ENCODE measurements around the gene NCF4.

Gene NCF4

GRCh38 chr22:36835903-36836302, 24.9 kb upstream of the NCF4 start:
- in situ Hi-C loops (cut with MboI; ENCODE audit: low sequenced_read_pairs) = no loop called here

GRCh38 chr22:36838119-36839030, 22.4 kb upstream of the NCF4 start:
- in situ Hi-C loops (cut with MboI; ENCODE audit: low sequenced_read_pairs) = no loop called here

- in situ Hi-C loops (cut with MboI; ENCODE audit: low sequenced_read_pairs) = no loop called here
Measured at GRCh38 chr22:36839356-36840073, 21.3 kb upstream of the NCF4 start.

- in situ Hi-C loops (cut with MboI; ENCODE audit: low sequenced_read_pairs) = no loop called here
Measured at GRCh38 chr22:36840106-36840505, 20.7 kb upstream of the NCF4 start.

DNA sequence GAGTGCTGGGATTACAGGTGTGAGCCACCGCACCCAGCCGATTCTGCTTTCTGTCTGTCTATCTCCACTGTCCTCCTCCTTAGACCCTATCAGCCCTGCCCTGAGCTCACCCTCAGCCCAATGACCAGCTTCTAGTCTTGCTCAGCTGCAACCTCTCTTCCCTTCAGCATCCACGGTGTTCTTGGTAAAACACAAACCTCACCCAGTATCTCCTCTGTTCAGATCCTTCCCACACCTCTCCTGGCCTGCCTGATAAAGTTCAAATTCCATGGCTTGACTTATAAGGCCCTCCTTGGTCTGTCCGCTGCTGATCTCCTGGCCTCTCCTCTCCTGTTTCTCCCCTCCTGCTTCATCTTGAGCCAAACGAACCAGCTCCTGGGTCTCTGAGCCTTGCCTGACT, 14.5 kb upstream of the NCF4 start:
- in situ Hi-C loops (cut with MboI; ENCODE audit: low sequenced_read_pairs) = no loop called here

DNA sequence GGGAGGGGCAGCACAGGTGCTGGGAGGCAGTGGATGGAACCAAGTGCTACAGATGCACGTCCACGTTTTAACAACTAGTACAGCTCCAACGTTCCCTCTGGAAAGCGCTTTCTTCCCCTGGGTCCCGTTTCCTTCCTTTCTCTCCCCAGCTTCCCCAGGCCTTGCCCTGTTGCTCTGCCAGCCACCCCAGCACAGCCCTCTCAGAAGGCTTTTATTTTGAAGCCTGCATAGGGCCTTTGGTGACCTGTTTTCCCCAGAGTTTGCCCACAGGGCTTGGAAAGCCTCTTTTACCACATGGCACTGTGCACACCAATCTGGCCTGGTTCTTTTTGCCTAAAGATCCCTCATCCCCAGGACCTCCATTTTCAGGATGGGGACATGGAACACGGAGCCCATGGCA, 13.9 kb upstream of the NCF4 start:
- in situ Hi-C loops (cut with MboI; ENCODE audit: low sequenced_read_pairs) = no loop called here

DNA sequence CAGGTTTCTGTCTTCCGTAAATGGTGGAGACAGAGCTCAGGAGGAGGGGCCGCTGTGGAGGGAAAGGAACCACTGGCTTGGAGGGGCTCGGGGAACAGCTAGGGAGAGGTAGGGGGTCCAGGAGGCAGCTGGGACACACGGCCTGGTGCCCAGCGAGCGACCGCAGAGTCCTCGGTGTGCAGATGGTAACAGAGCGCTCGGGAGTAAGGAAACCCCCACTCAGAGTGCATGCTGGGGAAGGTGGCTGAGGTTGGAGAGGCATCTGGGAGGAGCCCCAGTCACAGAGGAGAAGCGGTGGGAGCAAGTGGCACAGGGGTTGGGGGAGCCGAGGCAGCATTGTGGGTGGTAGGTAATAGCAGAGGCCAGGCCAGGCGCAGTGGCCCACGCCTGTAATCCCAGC, 10.8 kb upstream of the NCF4 start:
- in situ Hi-C loops (cut with MboI; ENCODE audit: low sequenced_read_pairs) = no loop called here

- in situ Hi-C loops (cut with MboI; ENCODE audit: low sequenced_read_pairs) = no loop called here
Measured at GRCh38 chr22:36850682-36851081, 10.1 kb upstream of the NCF4 start.

GRCh38 chr22:36852056-36852973, 8.5 kb upstream of the NCF4 start:
- in situ Hi-C loops (cut with MboI; ENCODE audit: low sequenced_read_pairs) = no loop called here

DNA sequence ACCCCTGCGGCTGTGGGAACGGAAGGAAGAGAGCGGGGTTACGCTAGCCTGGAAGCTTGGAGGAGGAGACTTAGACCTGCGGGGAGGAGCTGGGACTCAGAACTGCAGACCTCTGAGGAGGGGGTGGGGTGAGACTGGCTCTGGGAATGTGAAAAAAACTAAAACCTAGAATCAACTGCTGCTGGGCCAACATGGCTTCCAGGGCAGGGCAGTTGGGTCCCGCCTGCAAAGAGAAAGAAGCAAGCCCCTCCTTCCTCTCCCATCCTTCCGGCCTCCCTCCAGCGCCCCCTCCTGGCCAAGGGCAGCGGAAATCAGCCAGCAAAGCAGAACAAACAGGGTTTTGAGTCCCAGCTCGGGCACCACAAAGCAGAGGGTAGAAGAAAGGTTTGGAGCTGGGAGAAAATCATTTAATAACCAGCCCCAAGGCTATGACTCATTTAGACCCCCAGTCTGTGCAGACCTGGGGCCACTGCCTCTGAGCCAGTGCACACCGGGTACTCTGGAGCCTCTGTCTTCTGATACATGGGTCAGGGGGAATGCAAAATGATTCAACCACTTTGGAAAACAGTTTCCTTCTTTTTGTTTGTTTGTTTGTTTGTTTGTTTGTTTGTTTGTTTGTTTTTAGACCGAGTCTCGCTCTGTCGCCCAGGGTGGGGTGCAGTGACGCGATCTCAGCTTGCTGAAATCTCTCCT, 7.3 kb upstream of the NCF4 start:
- in situ Hi-C loops (cut with MboI; ENCODE audit: low sequenced_read_pairs) = no loop called here

DNA sequence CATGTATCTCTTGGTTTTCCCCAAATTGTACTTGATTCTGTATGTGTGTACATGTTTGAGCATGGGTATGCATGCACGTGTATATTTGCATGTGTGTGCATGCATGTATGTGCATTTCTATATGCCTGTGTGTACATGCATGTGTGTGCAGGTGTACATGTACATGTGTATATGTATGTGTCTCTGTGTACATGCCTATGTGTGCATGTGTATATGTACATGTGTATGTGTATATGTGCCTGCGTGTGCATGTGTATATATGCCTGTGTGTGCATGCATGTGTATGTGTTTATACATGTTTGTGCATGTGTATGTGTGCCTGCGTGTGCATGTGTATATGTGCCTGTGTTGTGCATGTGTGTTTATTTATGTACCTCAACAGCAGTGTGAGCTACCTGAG, 5.3 kb upstream of the NCF4 start:
- in situ Hi-C loops (cut with MboI; ENCODE audit: low sequenced_read_pairs) = no loop called here

DNA sequence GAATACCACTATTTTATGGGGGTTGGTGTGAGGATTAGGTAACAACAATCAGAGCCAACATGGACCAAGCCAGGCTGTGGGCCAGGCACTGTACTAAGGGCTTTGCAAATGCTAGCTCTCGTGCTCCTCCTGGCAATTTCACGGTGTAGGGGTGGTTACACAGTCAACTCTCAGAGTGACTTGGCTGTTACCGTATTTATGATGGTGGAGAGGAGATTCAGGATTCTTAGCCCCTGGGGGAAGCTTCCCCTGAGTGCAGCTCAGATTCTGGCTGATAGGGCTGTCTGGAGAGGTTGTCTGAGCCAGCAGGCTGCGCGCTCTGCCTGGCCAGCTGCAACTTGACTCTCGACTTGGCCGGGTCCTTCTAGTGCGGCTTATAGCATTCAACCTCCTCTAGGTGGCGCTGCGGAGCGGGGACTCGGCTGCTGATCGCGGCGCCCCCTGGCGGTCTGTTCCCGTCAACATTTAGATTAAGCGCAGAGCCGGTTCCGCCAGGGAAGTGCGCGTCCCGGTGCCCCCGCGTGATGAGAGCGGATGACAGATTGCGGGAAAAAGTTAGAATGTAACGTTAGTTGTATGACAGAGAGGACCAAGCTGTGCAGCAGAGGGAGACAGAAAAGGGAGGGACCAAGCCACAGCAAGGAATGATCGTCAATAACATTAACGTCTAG, 4.5 kb upstream of the NCF4 start:
- in situ Hi-C loops (cut with MboI; ENCODE audit: low sequenced_read_pairs) = no loop called here

DNA sequence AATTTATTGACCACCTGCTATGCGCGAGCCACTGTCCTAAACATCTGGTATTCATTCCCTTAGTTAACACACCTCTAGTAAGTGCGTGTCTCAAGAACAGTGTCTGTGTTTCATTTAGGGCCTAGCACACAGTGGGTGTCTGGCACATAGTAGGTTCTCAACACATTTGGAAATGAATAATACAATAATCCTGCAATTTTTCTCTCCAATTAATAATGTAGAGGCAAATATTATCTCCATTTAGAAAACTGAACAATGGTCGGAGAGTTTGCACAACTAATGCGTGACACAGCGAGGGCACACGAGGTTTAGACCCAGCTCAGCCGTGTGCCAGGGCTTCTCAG, 4.0 kb upstream of the NCF4 start:
- in situ Hi-C loops (cut with MboI; ENCODE audit: low sequenced_read_pairs) = no loop called here

DNA sequence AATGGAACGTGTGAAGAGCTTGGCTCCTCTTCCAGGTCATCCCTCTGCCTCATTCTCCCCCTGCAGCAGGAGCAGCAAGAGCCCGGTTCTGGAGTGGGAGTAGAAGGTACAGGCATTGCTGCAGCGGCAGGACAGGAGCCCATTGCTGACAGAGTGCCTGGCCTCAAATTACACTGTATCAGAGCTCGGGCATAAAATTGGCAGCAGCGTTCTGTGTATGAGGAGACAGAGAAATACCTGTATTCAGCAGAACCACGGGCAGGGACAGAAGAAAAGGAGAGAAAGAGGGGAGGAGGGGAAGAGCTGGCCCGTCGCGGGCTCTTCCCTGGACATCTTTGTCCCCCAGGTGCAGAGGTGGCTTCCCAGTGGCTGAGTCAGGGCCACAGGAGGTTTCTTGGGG, 2.6 kb upstream of the NCF4 start:
- in situ Hi-C loops (cut with MboI; ENCODE audit: low sequenced_read_pairs) = no loop called here

GRCh38 chr22:36858966-36859365, 1.8 kb upstream of the NCF4 start:
- in situ Hi-C loops (cut with MboI; ENCODE audit: low sequenced_read_pairs) = no loop called here

- in situ Hi-C loops (cut with MboI; ENCODE audit: low sequenced_read_pairs) = no loop called here
Measured at GRCh38 chr22:36860017-36860416, 789 bp upstream of the NCF4 start.

DNA sequence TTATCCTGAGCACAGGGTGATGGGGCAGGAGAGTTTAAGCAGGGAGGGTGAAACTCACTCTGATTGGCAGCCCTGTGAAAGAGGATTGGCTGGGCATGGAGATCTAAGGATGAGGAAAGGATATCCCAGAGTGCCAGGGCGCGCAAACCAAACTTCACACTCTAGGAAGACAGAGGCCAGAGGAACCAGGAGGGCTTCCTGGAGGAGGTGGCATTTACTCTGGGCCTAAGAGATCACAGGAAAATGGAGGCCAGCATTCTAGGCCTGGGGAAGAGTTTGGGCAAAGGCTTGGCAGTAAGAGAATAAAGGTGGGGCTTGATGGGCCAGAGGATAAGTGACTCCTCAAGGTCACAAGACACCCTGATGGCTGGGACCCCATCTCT, 377 bp upstream of the NCF4 start:
- in situ Hi-C loops (cut with MboI; ENCODE audit: low sequenced_read_pairs) = no loop called here

GRCh38 chr22:36862251-36863242, 1.7 kb downstream of the NCF4 start:
- in situ Hi-C loops (cut with MboI; ENCODE audit: low sequenced_read_pairs) = no loop called here

DNA sequence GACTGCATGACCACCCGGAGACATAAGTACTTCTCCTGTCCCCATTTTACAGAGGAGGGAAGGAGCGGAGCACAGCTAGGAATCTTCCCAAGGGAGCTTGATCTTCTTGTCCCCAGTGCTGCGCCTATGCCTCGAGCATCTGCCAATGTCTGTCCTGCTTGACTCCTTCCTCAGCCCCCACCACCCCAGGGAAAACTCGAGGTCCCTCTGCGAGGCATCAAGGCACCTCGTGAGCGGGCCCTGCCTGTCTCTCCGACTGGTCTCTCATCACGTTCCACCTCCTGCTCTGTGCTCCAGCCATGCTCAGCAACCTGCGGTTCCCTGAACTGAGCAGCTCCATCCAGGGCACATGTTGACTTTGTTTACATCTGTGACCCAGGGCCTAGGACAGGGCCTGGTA, 2.5 kb downstream of the NCF4 start:
- in situ Hi-C loops (cut with MboI; ENCODE audit: low sequenced_read_pairs) = no loop called here

Measured in HL-60/S4 treated with retinoic acid at 250 ng/mL for 4 days and 3 days (cell line).